Measurements from ENCODE around the gene TRUB2.

TRUB2 gene

GRCh38 chr9:128316421-128316820 lies 5.8 kb downstream of the TRUB2 start:
- DNase-seq (ENCODE audit: low read depth), result no peak
- H3K4me3 ChIP-seq (ENCODE audit: low read length), result no peak overlapping the region
- no peak for TF ChIP-seq CTCF (conservative IDR thresholded peaks at IDR 0.05; ENCODE audit: low read depth, low read length)

GRCh38 chr9:128314697-128315096 lies 7.5 kb downstream of the TRUB2 start:
- no peak overlapping the region for H3K4me3 ChIP-seq (ENCODE audit: low read length)
- DNase-seq (ENCODE audit: low read depth), result no peak
- no peak for TF ChIP-seq CTCF (conservative IDR thresholded peaks at IDR 0.05; ENCODE audit: low read depth, low read length)

GRCh38 chr9:128310461-128310860 lies 11.8 kb downstream of the TRUB2 start:
- TF ChIP-seq CTCF (conservative IDR thresholded peaks at IDR 0.05; ENCODE audit: low read depth, low read length), result no peak
- no peak overlapping the region for H3K4me3 ChIP-seq (ENCODE audit: low read length)
- DNase-seq (ENCODE audit: low read depth), result no peak

- no peak overlapping the region for H3K4me3 ChIP-seq (ENCODE audit: low read length)
- TF ChIP-seq CTCF (conservative IDR thresholded peaks at IDR 0.05; ENCODE audit: low read depth, low read length), result no peak
- DNase-seq (ENCODE audit: low read depth), result no peak
These were observed 12.7 kb downstream of the TRUB2 start for GRCh38 chr9:128309551-128309950.

- no peak for DNase-seq (ENCODE audit: low read depth)
- no peak for TF ChIP-seq CTCF (conservative IDR thresholded peaks at IDR 0.05; ENCODE audit: low read depth, low read length)
These were observed 17.3 kb downstream of the TRUB2 start for GRCh38 chr9:128304971-128305288.

GRCh38 chr9:128304136-128304970 lies 17.9 kb downstream of the TRUB2 start:
- H3K4me3 ChIP-seq (ENCODE audit: low read length), result no peak overlapping the region
- no peak for TF ChIP-seq CTCF (conservative IDR thresholded peaks at IDR 0.05; ENCODE audit: low read depth, low read length)
- DNase-seq (ENCODE audit: low read depth), result no peak

More at GRCh38 chr9:128304971-128305288, 17.3 kb downstream of the TRUB2 start:
- no peak overlapping the region for H3K4me3 ChIP-seq (ENCODE audit: low read length)

Measured in retinal pigment epithelial cell (primary cell).